ENCODE measurements around the gene ZFR2. TPM values are rescaled to one million over a fixed set of nuclear protein-coding genes. Genes with fewer than 3 reads are reported as not detected.

The ZFR2 gene
- total and polyA plus RNA-seq, 2 of the 8 experiments (the other 6 are each of a cell fraction or from before 2014, with no cell fraction given), result 14.5 to 28.4 TPM

DNA sequence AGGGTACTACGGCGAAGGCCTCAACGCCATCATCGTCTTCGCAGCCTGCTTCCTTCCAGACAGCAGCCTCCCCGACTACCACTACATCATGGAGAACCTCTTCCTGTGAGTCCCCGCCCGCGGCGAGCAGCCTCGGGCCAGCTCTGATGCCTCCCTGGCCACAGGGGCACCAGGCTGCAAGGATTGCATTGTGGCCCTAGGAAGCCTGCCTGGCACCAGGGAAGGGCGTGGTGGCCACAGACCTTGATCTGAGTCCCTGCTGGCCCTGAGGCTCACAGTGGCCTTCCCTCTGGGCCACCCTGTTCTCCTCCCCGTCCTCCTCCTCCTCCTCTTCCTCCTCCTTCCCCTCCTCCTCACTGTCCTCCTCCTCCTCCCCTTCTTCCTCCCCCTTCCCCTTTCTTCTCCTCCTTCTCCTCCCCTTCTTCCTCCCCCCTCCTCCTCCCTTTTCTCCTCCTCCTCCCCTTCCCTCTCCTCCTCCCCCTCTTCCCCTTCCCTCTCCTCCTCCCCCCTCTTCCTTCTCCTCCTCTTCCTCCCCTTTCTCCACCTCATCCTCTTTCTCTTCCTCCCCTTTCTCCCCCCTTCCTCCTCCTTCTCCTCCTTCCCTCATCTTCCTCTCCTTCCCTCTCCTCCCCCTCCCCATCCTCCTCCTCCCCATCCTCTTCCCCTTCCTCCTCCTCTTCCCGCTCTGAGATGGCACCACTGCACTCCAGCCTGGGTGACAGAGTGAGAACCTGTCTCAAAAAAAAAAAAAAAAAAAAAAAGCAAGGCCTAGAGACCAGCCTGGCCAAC, 39.6 kb upstream of the ZFR2 start (continued):
- TF ChIP-seq, protein P1, sequence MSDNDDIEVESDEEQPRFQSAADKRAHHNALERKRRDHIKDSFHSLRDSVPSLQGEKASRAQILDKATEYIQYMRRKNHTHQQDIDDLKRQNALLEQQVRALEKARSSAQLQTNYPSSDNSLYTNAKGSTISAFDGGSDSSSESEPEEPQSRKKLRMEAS (IDR thresholded peaks at IDR 0.05), result no peak
- TF ChIP-seq SUZ12 (IDR thresholded peaks at IDR 0.05; ENCODE audit: low read length), result no peak

Measured in H1 (cell line).